ENCODE results near the gene EYS. TPM values are rescaled to one million over a fixed set of nuclear protein-coding genes. Genes with fewer than 3 reads are reported as not detected.

The EYS gene
- polyA plus RNA-seq, 2 of the 4 experiments (the other 2 are of a cell fraction), result 0.03 to 0.06 TPM

DNA sequence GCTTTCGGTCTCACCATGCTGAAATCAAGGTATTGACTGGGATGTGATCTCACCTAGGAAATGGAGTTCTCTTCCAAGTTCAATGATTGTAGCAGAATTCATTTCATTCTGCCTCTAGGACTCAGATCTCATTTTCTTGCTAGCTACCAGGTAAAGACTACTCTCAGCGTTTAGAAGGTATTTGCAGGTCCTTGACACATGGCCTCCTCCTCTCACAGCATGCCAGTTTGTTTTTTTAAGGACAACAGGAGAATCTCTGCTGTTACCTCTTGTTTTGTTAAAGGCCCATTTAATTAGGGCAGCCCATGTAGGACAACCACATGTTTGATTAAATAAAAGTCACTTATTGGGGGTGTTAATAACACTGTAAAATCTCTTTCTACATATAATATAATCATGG lies 757.8 kb downstream of the EYS start:
- ATAC-seq, result no peak
- H3K9me3 ChIP-seq, result no peaks in the 10 kb centered on the region
- H3K4me3 ChIP-seq, result no peak overlapping the region
- no peaks in the 10 kb centered on the region for H3K4me1 ChIP-seq
- CTCF ChIA-PET, result no interaction called here
- no peak for FAIRE-seq
- H3K4me2 ChIP-seq, result no peak overlapping the region
- TF ChIP-seq, protein P1, sequence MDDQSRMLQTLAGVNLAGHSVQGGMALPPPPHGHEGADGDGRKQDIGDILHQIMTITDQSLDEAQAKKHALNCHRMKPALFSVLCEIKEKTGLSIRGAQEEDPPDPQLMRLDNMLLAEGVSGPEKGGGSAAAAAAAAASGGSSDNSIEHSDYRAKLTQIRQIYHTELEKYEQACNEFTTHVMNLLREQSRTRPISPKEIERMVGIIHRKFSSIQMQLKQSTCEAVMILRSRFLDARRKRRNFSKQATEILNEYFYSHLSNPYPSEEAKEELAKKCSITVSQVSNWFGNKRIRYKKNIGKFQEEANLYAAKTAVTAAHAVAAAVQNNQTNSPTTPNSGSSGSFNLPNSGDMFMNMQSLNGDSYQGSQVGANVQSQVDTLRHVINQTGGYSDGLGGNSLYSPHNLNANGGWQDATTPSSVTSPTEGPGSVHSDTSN (IDR thresholded peaks at IDR 0.05), result no peak
- no peak for TF ChIP-seq RAD21 (conservative IDR thresholded peaks at IDR 0.05 in 1 of 2, IDR thresholded peaks at IDR 0.05 in 1 of 2)
- no peak for TF ChIP-seq FOXS1 (CRISPR knock-in tag; IDR thresholded peaks at IDR 0.05)
- TF ChIP-seq RNF2 (IDR thresholded peaks at IDR 0.05; ENCODE audit: borderline replicate concordance, low read depth), result no peak
- no peak for TF ChIP-seq HDAC2 (IDR thresholded peaks at IDR 0.05)
- no peak for TF ChIP-seq RFX5 (IDR thresholded peaks at IDR 0.05)
- TF ChIP-seq CBX2 (IDR thresholded peaks at IDR 0.05; ENCODE audit: borderline replicate concordance, low read depth), result no peak
- TF ChIP-seq FOSB (CRISPR knock-in tag; IDR thresholded peaks at IDR 0.05), result no peak
- TF ChIP-seq, protein P2, sequence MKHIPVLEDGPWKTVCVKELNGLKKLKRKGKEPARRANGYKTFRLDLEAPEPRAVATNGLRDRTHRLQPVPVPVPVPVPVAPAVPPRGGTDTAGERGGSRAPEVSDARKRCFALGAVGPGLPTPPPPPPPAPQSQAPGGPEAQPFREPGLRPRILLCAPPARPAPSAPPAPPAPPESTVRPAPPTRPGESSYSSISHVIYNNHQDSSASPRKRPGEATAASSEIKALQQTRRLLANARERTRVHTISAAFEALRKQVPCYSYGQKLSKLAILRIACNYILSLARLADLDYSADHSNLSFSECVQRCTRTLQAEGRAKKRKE (CRISPR knock-in tag; IDR thresholded peaks at IDR 0.05; ENCODE audit: low read depth), result no peak
- no peak for TF ChIP-seq NR3C1 (IDR thresholded peaks at IDR 0.05)
- TF ChIP-seq POLR2AphosphoS2 (conservative IDR thresholded peaks at IDR 0.05; ENCODE audit: low read length), result no peak
- no peak for TF ChIP-seq CHD4 (IDR thresholded peaks at IDR 0.05; ENCODE audit: borderline replicate concordance)
- TF ChIP-seq, protein P3, sequence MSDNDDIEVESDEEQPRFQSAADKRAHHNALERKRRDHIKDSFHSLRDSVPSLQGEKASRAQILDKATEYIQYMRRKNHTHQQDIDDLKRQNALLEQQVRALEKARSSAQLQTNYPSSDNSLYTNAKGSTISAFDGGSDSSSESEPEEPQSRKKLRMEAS (IDR thresholded peaks at IDR 0.05), result no peak
- no peak for TF ChIP-seq HOXB5 (CRISPR knock-in tag; IDR thresholded peaks at IDR 0.05)
- no peak for TF ChIP-seq RCOR1 (IDR thresholded peaks at IDR 0.05; ENCODE audit: low read depth, low read length)
- TF ChIP-seq, protein P4, sequence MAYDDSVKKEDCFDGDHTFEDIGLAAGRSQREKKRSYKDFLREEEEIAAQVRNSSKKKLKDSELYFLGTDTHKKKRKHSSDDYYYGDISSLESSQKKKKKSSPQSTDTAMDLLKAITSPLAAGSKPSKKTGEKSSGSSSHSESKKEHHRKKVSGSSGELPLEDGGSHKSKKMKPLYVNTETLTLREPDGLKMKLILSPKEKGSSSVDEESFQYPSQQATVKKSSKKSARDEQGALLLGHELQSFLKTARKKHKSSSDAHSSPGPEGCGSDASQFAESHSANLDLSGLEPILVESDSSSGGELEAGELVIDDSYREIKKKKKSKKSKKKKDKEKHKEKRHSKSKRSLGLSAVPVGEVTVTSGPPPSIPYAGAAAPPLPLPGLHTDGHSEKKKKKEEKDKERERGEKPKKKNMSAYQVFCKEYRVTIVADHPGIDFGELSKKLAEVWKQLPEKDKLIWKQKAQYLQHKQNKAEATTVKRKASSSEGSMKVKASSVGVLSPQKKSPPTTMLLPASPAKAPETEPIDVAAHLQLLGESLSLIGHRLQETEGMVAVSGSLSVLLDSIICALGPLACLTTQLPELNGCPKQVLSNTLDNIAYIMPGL (CRISPR knock-in tag; IDR thresholded peaks at IDR 0.05; ENCODE audit: borderline replicate concordance), result no peak
- TF ChIP-seq JUNB (IDR thresholded peaks at IDR 0.05), result no peak
- no peak for TF ChIP-seq HEYL (CRISPR knock-in tag; IDR thresholded peaks at IDR 0.05)
- TF ChIP-seq, protein P5, sequence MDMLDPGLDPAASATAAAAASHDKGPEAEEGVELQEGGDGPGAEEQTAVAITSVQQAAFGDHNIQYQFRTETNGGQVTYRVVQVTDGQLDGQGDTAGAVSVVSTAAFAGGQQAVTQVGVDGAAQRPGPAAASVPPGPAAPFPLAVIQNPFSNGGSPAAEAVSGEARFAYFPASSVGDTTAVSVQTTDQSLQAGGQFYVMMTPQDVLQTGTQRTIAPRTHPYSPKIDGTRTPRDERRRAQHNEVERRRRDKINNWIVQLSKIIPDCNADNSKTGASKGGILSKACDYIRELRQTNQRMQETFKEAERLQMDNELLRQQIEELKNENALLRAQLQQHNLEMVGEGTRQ (IDR thresholded peaks at IDR 0.05), result no peak
- no peak for TF ChIP-seq CBX8 (IDR thresholded peaks at IDR 0.05)
- POLR2A ChIA-PET, result no interaction called here
- WGBS (ENCODE audit: missing lambda C conversion rate), result 30% methylated on average over 2 of the region's 2 CpGs
- no peak for DNase-seq (ENCODE audit: low read depth in 1 of 2, low spot score in 1 of 2)
- H3K27ac ChIP-seq, result no peak overlapping the region

DNA sequence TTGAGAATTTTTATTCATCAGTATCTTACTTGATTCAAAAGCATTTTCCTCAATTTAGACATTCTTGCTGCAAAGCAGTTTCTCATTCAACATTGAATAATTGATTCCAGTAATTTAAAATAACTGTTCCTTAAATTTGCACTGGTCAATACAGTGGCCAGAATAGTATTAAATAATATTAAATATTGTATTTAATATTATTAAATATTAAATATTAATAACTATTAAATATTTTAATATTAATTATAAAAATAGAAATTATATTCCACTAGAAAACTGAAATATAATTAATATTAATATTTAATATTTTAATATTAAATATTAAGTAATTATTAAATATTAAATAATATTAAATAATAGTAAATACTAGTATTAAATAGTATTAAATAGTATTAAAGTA lies 758.8 kb downstream of the EYS start:
- no peak for TF ChIP-seq EHF (CRISPR knock-in tag; IDR thresholded peaks at IDR 0.05)
- TF ChIP-seq RAD21 (conservative IDR thresholded peaks at IDR 0.05 in 1 of 2, IDR thresholded peaks at IDR 0.05 in 1 of 2), result no peak
- no peak for TF ChIP-seq SMC3 (IDR thresholded peaks at IDR 0.05)
- TF ChIP-seq, protein P5 (IDR thresholded peaks at IDR 0.05), result no peak
- TF ChIP-seq PHF8 (IDR thresholded peaks at IDR 0.05; ENCODE audit: borderline replicate concordance, low read depth), result no peak
- TF ChIP-seq, protein P1 (IDR thresholded peaks at IDR 0.05), result no peak
- TF ChIP-seq FOXS1 (CRISPR knock-in tag; IDR thresholded peaks at IDR 0.05), result no peak
- TF ChIP-seq SREBF2 (IDR thresholded peaks at IDR 0.05), result no peak
- no peak for TF ChIP-seq MYC (IDR thresholded peaks at IDR 0.05; ENCODE audit: borderline replicate concordance, low read length)
- no peak for TF ChIP-seq GATA3 (IDR thresholded peaks at IDR 0.05; ENCODE audit: borderline replicate concordance)
- no peak for TF ChIP-seq ZSCAN20 (CRISPR knock-in tag; IDR thresholded peaks at IDR 0.05)
- no peak for TF ChIP-seq CBX8 (IDR thresholded peaks at IDR 0.05)
- TF ChIP-seq, protein P4 (CRISPR knock-in tag; IDR thresholded peaks at IDR 0.05; ENCODE audit: borderline replicate concordance), result no peak
- no peak for TF ChIP-seq NFE2L2 (conservative IDR thresholded peaks at IDR 0.05; ENCODE audit: low read length)
- no peak for TF ChIP-seq HOXA7 (CRISPR knock-in tag; IDR thresholded peaks at IDR 0.05)
- no peak for TF ChIP-seq ZNF302 (CRISPR knock-in tag; IDR thresholded peaks at IDR 0.05)
- H3K4me1 ChIP-seq, result no peaks in the 10 kb centered on the region
- no peak overlapping the region for H3K27ac ChIP-seq
- FAIRE-seq (no peak), DNase-seq (ENCODE audit: low read depth in 1 of 2, low spot score in 1 of 2) (no peak), ATAC-seq (no peak)
- ChIA-PET POLR2A (no interaction called here), CTCF (no interaction called here)
- no peak overlapping the region for H3K4me3 ChIP-seq
- H3K9me3 ChIP-seq, result no peaks in the 10 kb centered on the region
- H3K4me2 ChIP-seq, result no peak overlapping the region

Data from A549 (cell line).